CD14-positive monocyte (primary cell): ENCODE data around the gene DPH5. TPM values are rescaled to one million over a fixed set of nuclear protein-coding genes. Genes with fewer than 3 reads are reported as not detected.

Experiments
- DNase-seq, 3 donors: peaks; one replicate each; pipeline ENCODE4 v3.0.0-alpha.2; 2011 to 2022
- H2AFZ ChIP-seq: 2 replicates; pipeline ENCODE4 v1.6.0; 2012; ENCODE audit warnings: mild to moderate bottlenecking, low read depth, low read length, inconsistent platforms; ENCODE audit not compliant: insufficient read depth, poor library complexity, severe bottlenecking
- H3K27ac ChIP-seq, 2 donors: 1 replicate in 1 of 2; 2 replicates in 1 of 2; pipeline ENCODE4 v1.5.1; 2012 to 2013; ENCODE audit warnings: low read length in 2 of 2, control low read depth in 1 of 2, inconsistent platforms in 1 of 2, low read depth in 1 of 2, mild to moderate bottlenecking in 1 of 2
- H3K27me3 ChIP-seq, 2 donors: one replicate each; pipeline versions ENCODE4 v1.6.0 to v1.6.1; 2011 to 2013; ENCODE audit warnings: low read length in 2 of 2; ENCODE audit not compliant: control insufficient read depth in 2 of 2, insufficient read depth in 2 of 2
- H3K36me3 ChIP-seq, 2 donors: replicated peaks in 1 of 2; 1 replicate in 1 of 2; 2 replicates in 1 of 2; pipeline versions ENCODE4 v1.5.1 to v1.6.1; 2012 to 2013; ENCODE audit warnings: low read length in 2 of 2, control low read depth in 1 of 2, inconsistent platforms in 1 of 2, mild to moderate bottlenecking in 1 of 2; ENCODE audit not compliant: insufficient read depth in 2 of 2, control insufficient read depth in 1 of 2
- H3K4me1 ChIP-seq, 2 donors: 1 replicate in 1 of 2; 2 replicates in 1 of 2; pipeline versions ENCODE4 v1.5.1 to v1.6.1; 2012 to 2013; ENCODE audit warnings: low read length in 2 of 2, control low read depth in 1 of 2, inconsistent platforms in 1 of 2, mild to moderate bottlenecking in 1 of 2, moderate library complexity in 1 of 2; ENCODE audit not compliant: insufficient read depth in 2 of 2, control insufficient read depth in 1 of 2
- H3K4me2 ChIP-seq: replicated peaks from 2 replicates; pipeline ENCODE3; 2012; ENCODE audit warnings: low read length, moderate library complexity, mild to moderate bottlenecking; ENCODE audit not compliant: poor library complexity, severe bottlenecking; ENCODE audit errors: extremely low read depth
- H3K4me3 ChIP-seq, 3 experiments: fragments of 200-600 bp in 1 of 3; sonication (generic) in 1 of 3; replicated peaks in 1 of 3; 1 replicate in 2 of 3; 2 replicates in 1 of 3; pipeline ENCODE4 v1.5.1; 2011 to 2013; ENCODE audit warnings: low read length in 3 of 3, mild to moderate bottlenecking in 3 of 3, control low read depth in 2 of 3, low read depth in 2 of 3, inconsistent platforms in 1 of 3, moderate library complexity in 1 of 3
- H3K79me2 ChIP-seq: 2 replicates; pipeline ENCODE4 v1.6.0; 2012; ENCODE audit warnings: mild to moderate bottlenecking, control low read depth, inconsistent platforms, low read length, moderate library complexity; ENCODE audit not compliant: insufficient read depth
- H3K9ac ChIP-seq: 2 replicates; pipeline ENCODE4 v1.6.0; 2017; ENCODE audit warnings: low read length, mild to moderate bottlenecking; ENCODE audit not compliant: insufficient read depth, poor library complexity, severe bottlenecking
- H3K9me3 ChIP-seq, 2 donors: replicated peaks in 1 of 2; 1 replicate in 1 of 2; 2 replicates in 1 of 2; pipeline versions ENCODE4 v1.5.1 to v1.6.1; 2012 to 2013; ENCODE audit warnings: low read length in 2 of 2, control low read depth in 1 of 2; ENCODE audit not compliant: control insufficient read depth in 1 of 2, insufficient read depth in 1 of 2
- H4K20me1 ChIP-seq: 2 replicates; pipeline ENCODE4 v1.6.0; 2012; ENCODE audit warnings: mild to moderate bottlenecking, low read length, control low read depth, moderate library complexity; ENCODE audit not compliant: insufficient read depth
- H3K27ac Mint-ChIP-seq, 7 donors: one replicate each; pipeline ENCODE4 v1.8.0; 2020; ENCODE audit warnings: mild to moderate bottlenecking in 7 of 7, mixed read lengths in 7 of 7, moderate library complexity in 6 of 7, inconsistent platforms in 2 of 7
- H3K27me3 Mint-ChIP-seq, 3 donors: one replicate each; pipeline ENCODE4 v1.8.0; 2021 to 2022; ENCODE audit warnings: low read depth in 3 of 3, mild to moderate bottlenecking in 3 of 3, mixed read lengths in 3 of 3, moderate library complexity in 3 of 3, inconsistent platforms in 1 of 3
- H3K36me3 Mint-ChIP-seq, 2 donors: one replicate each; pipeline ENCODE4 v1.8.0; 2020; ENCODE audit warnings: mixed read lengths in 2 of 2, inconsistent platforms in 1 of 2, mild to moderate bottlenecking in 1 of 2
- H3K4me1 Mint-ChIP-seq: one replicate; pipeline ENCODE4 v1.8.0; 2020; ENCODE audit warnings: mild to moderate bottlenecking, mixed read lengths
- H3K4me3 Mint-ChIP-seq, 2 donors: one replicate each; pipeline ENCODE4 v1.8.0; 2020; ENCODE audit warnings: mild to moderate bottlenecking in 2 of 2, mixed read lengths in 2 of 2, moderate library complexity in 1 of 2
- H3K9me3 Mint-ChIP-seq, 7 donors: one replicate each; pipeline ENCODE4 v1.8.0; 2020 to 2022; ENCODE audit warnings: mixed read lengths in 7 of 7, mild to moderate bottlenecking in 6 of 7, moderate library complexity in 6 of 7, inconsistent platforms in 2 of 7
- WGBS: methylation state at CpG from one replicate; pipeline ENCODE4 v1.1.5; 2013; ENCODE audit warnings: missing lambda C conversion rate; ENCODE audit not compliant: insufficient coverage; 5-methylcytosine and 5-hydroxymethylcytosine counted together
- intact Hi-C, 2 donors: fragments of 100-400 bp; cut with micrococcal nuclease; formaldehyde crosslinking; loops; one replicate each; pipeline versions ENCODE4 v1.15.0 to v1.15.1; 2023
- polyA plus RNA-seq, 3 donors: library from polyadenylated mRNA; depleted of rRNA in 1 of 3; unstranded in 2 of 3; stranded (reverse) in 1 of 3; fragments of 300-500 nt in 2 of 3; fragments of >200 nt in 1 of 3; fragmentation: Illumina TruSeq in 2 of 3; gene quantifications; 1 replicate in 2 of 3; 2 replicates in 1 of 3; pipeline ENCODE4 v1.2.3, GENCODE V29; 2012 to 2021
- TF ChIP-seq, protein P1 (sequence below): fragments of 200-600 bp; IDR thresholded peaks from one replicate; pipeline ENCODE4 v1.8.0; 2022; ENCODE audit warnings: antibody characterized with exemption, mild to moderate bottlenecking

DPH5 gene
- polyA plus RNA-seq, 3 donors: 10.3 to 14.3 (median 12.0) TPM

DNA sequence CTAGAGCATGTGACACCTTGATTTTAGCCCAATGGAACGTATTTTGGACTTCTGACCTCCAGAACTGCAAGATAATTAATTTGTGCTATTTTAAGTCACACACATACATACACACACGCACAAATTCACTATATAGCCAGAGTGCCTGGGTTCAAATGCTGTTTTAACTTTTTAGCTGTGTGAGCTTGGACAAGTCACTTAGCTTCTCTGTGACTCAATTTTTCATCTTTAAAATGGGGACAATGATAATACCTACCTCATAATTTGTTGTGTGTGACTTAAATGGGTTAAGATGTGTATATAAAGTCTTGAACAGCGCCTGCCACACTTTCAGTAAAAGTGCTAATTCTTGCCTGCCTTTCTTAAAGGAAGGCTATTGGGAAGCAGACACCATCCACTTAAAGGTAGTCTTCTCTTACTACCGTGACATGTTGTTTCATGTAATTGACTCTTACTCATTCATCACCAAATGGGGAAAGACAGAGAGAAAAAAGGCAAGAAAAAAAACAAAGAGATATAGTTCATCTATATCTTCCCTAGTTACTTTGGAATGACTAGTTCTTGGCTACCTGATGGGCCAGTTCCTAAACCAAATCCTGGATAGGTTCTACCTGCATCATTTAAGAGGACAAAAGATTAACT is 73.4 kb downstream of the DPH5 start:
- Histone ChIP-seq H4K20me1 (peaks cover 15% of the 10 kb centered on the region), H3K27me3 (no peaks in the 10 kb centered on the region), H3K9me3 (no peaks in the 10 kb centered on the region), H3K36me3 (peaks cover 21 to 49% of the 10 kb centered on the region in 2 donors), H3K4me3 (no peak overlapping the region), H3K27ac (no peak overlapping the region), H3K9ac (no peak overlapping the region), H3K4me2 (no peak overlapping the region), H3K79me2 (no peaks in the 10 kb centered on the region), H2AFZ (no peak overlapping the region), H3K4me1 (no peaks in the 10 kb centered on the region)
- TF ChIP-seq, protein P1, sequence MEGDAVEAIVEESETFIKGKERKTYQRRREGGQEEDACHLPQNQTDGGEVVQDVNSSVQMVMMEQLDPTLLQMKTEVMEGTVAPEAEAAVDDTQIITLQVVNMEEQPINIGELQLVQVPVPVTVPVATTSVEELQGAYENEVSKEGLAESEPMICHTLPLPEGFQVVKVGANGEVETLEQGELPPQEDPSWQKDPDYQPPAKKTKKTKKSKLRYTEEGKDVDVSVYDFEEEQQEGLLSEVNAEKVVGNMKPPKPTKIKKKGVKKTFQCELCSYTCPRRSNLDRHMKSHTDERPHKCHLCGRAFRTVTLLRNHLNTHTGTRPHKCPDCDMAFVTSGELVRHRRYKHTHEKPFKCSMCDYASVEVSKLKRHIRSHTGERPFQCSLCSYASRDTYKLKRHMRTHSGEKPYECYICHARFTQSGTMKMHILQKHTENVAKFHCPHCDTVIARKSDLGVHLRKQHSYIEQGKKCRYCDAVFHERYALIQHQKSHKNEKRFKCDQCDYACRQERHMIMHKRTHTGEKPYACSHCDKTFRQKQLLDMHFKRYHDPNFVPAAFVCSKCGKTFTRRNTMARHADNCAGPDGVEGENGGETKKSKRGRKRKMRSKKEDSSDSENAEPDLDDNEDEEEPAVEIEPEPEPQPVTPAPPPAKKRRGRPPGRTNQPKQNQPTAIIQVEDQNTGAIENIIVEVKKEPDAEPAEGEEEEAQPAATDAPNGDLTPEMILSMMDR: no peak
- Mint-ChIP-seq H3K36me3 (peaks cover 38 to 59% of the 10 kb centered on the region in 2 donors), H3K27me3 (no peaks in the 10 kb centered on the region), H3K4me3 (no peak overlapping the region), H3K9me3 (peaks cover 0 to 6% (median 1%) of the 10 kb centered on the region in 7 donors), H3K27ac (peak overlapping the region in 1 of 7 donors; percentile 4), H3K4me1 (peaks cover 1% of the 10 kb centered on the region)
- WGBS: no CpG with 5 or more reads among the region's 4 CpGs
- no peak for DNase-seq
- intact Hi-C loops: no loop called here

DNA sequence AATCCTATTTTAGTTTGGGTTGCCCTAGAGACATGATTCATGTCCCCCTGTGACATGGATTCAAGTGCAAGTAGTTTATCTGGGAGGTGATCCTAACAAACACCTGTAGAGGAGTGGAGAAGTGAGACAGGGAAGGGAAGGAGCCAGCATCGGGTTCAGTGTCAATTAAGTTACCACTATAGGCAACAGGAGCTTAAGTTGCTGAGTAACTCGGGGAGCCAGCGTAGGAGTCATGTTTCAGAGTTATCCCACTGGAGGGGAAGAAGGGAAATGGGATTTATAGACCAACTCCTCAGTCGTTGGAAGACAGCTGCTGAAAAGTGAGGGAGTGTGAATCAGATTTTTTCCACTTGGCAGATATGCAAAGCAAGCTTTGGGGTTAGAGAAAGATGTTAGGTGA is 74.8 kb downstream of the DPH5 start:
- Histone ChIP-seq H3K4me2 (no peak overlapping the region), H3K9me3 (no peaks in the 10 kb centered on the region), H3K27ac (no peak overlapping the region), H3K4me1 (no peaks in the 10 kb centered on the region), H3K36me3 (peaks cover 19 to 49% of the 10 kb centered on the region in 2 donors), H2AFZ (no peak overlapping the region), H3K4me3 (no peak overlapping the region), H4K20me1 (peaks cover 22% of the 10 kb centered on the region), H3K9ac (no peak overlapping the region), H3K79me2 (no peaks in the 10 kb centered on the region), H3K27me3 (no peaks in the 10 kb centered on the region)
- 89% methylated on average over 3 of the region's 4 CpGs for WGBS
- TF ChIP-seq, protein P1: no peak
- no peaks in the 10 kb centered on the region for H3K27me3 Mint-ChIP-seq
- H3K36me3 Mint-ChIP-seq: peaks cover 49 to 64% of the 10 kb centered on the region in 2 donors
- peak overlapping the region in 2 of 7 donors; percentile 65 to 78 for H3K27ac Mint-ChIP-seq
- no peak for DNase-seq
- H3K4me3 Mint-ChIP-seq: no peak overlapping the region
- intact Hi-C loops: no loop called here
- peaks cover 8% of the 10 kb centered on the region for H3K4me1 Mint-ChIP-seq
- H3K9me3 Mint-ChIP-seq: peaks cover 0 to 6% (median 3%) of the 10 kb centered on the region in 7 donors
